Osteoblast (primary cell): ENCODE results near the gene FAM184A. TPM values are rescaled to one million over a fixed set of nuclear protein-coding genes. Genes with fewer than 3 reads are reported as not detected.

Source experiments
- DNase-seq: peaks from one replicate; pipeline ENCODE4 v3.0.0; 2011; ENCODE audit warnings: low spot score, mixed read lengths; ENCODE audit not compliant: insufficient read length; ENCODE audit errors: missing footprints
- H2AFZ ChIP-seq: 2 replicates; pipeline ENCODE4 v1.6.0; 2011; ENCODE audit warnings: mild to moderate bottlenecking, low read length
- H3K27ac ChIP-seq: 2 replicates; pipeline ENCODE4 v1.5.1; 2011; ENCODE audit warnings: mild to moderate bottlenecking, low read depth, low read length, moderate library complexity
- H3K27me3 ChIP-seq: 2 replicates; pipeline ENCODE4 v1.6.0; 2012; ENCODE audit warnings: mild to moderate bottlenecking, control low read depth, inconsistent platforms, low read length, moderate library complexity; ENCODE audit not compliant: insufficient read depth
- H3K36me3 ChIP-seq: 2 replicates; pipeline ENCODE4 v1.5.1; 2011; ENCODE audit warnings: mild to moderate bottlenecking, low read length, control low read depth, moderate library complexity; ENCODE audit not compliant: insufficient read depth
- H3K4me1 ChIP-seq: 2 replicates; pipeline ENCODE4 v1.5.1; 2011; ENCODE audit warnings: mild to moderate bottlenecking, low read length, control low read depth, moderate library complexity; ENCODE audit not compliant: insufficient read depth
- H3K4me2 ChIP-seq: 2 replicates; pipeline ENCODE4 v1.6.0; 2011; ENCODE audit warnings: mild to moderate bottlenecking, low read length; ENCODE audit not compliant: insufficient read depth
- H3K4me3 ChIP-seq: fragments of 200-600 bp; sonication (generic); 3 replicates; pipeline ENCODE4 v1.5.1; 2012; ENCODE audit warnings: mild to moderate bottlenecking, low read length, inconsistent platforms; ENCODE audit not compliant: insufficient read depth
- H3K79me2 ChIP-seq: 2 replicates; pipeline ENCODE4 v1.6.0; 2012; ENCODE audit warnings: mild to moderate bottlenecking, low read length, control low read depth, inconsistent platforms; ENCODE audit not compliant: insufficient read depth
- H3K9me3 ChIP-seq: 2 replicates; pipeline ENCODE4 v1.5.1; 2011; ENCODE audit warnings: low read depth, low read length, control low read depth
- H4K20me1 ChIP-seq: 2 replicates; pipeline ENCODE4 v1.6.0; 2012; ENCODE audit warnings: mild to moderate bottlenecking, low read length, control low read depth; ENCODE audit not compliant: insufficient read depth
- CTCF ChIP-seq: IDR thresholded peaks from 2 replicates; pipeline ENCODE4 v1.5.1; 2011; ENCODE audit warnings: mild to moderate bottlenecking, low read depth, low read length, moderate library complexity; ENCODE audit errors: extremely low read depth
- total RNA-seq: library from RNA; depleted of rRNA; stranded (reverse); fragments of >200 nt; gene quantifications from 2 replicates; pipeline ENCODE4 v1.2.3, GENCODE V29; 2012

FAM184A gene
- total RNA-seq, 1 donor, result 0.36 TPM

DNA sequence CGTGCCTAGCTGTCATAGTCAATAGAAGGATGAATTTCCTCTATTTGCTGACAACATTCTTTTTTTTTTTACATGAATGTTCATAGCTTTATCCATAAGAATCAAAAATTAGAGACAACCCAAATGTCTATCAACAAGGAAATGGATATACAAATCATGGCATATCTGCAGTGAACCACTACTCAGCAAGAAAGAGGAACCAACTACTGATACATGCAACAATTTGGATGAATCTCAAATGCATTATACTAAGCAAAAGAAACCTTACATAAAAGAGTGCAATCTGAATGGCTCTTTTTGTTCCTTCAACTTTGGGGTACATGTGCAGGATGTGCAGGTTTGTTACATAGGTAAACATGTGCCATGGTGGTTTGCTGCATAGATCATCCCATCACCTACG is 125.8 kb downstream of the FAM184A start:
- Histone ChIP-seq H3K27me3 (no peaks in the 10 kb centered on the region), H3K4me2 (no peak overlapping the region), H2AFZ (no peak overlapping the region), H3K4me3 (no peak overlapping the region), H3K9me3 (no peaks in the 10 kb centered on the region), H3K27ac (no peak overlapping the region), H3K79me2 (no peaks in the 10 kb centered on the region), H3K4me1 (no peaks in the 10 kb centered on the region), H4K20me1 (no peaks in the 10 kb centered on the region), H3K36me3 (no peaks in the 10 kb centered on the region)
- TF ChIP-seq CTCF, result no peak
- no peak for DNase-seq

GRCh38 chr6:118945217-118945616 is 133.2 kb downstream of the FAM184A start:
- no peak for TF ChIP-seq CTCF
- no peak overlapping the region for H3K27ac ChIP-seq
- no peak for DNase-seq
- H3K79me2 ChIP-seq, result no peaks in the 10 kb centered on the region
- H3K4me3 ChIP-seq, result no peak overlapping the region
- H3K36me3 ChIP-seq, result no peaks in the 10 kb centered on the region
- H3K4me1 ChIP-seq, result no peaks in the 10 kb centered on the region
- no peak overlapping the region for H3K4me2 ChIP-seq
- no peak overlapping the region for H2AFZ ChIP-seq
- no peaks in the 10 kb centered on the region for H4K20me1 ChIP-seq
- H3K27me3 ChIP-seq, result no peaks in the 10 kb centered on the region
- H3K9me3 ChIP-seq, result peaks cover 1% of the 10 kb centered on the region

- H3K4me3 ChIP-seq, result no peak overlapping the region
- no peak for TF ChIP-seq CTCF
- no peak overlapping the region for H3K4me2 ChIP-seq
- no peak overlapping the region for H3K27ac ChIP-seq
- H3K36me3 ChIP-seq, result no peaks in the 10 kb centered on the region
- no peak overlapping the region for H2AFZ ChIP-seq
- H3K79me2 ChIP-seq, result peaks cover 6% of the 10 kb centered on the region
- DNase-seq, result no peak
- no peaks in the 10 kb centered on the region for H4K20me1 ChIP-seq
- H3K4me1 ChIP-seq, result peaks cover 4% of the 10 kb centered on the region
- no peaks in the 10 kb centered on the region for H3K27me3 ChIP-seq
- H3K9me3 ChIP-seq, result peaks cover 1% of the 10 kb centered on the region
These were observed 137.7 kb downstream of the FAM184A start for GRCh38 chr6:118940770-118941169.

- Histone ChIP-seq H2AFZ (no peak overlapping the region), H3K79me2 (peaks cover 6% of the 10 kb centered on the region), H3K4me1 (peaks cover 4% of the 10 kb centered on the region), H3K27me3 (no peaks in the 10 kb centered on the region), H3K36me3 (no peaks in the 10 kb centered on the region), H3K4me3 (no peak overlapping the region), H3K9me3 (peaks cover under 1% of the 10 kb centered on the region), H3K27ac (no peak overlapping the region), H4K20me1 (no peaks in the 10 kb centered on the region), H3K4me2 (no peak overlapping the region)
- no peak for TF ChIP-seq CTCF
- DNase-seq, result no peak
These were observed 138.8 kb downstream of the FAM184A start for GRCh38 chr6:118939683-118940082.
